GM12878 (cell line): ENCODE data around the gene GDNF. TPM values are rescaled to one million over a fixed set of nuclear protein-coding genes. Genes with fewer than 3 reads are reported as not detected.

Source experiments
- ATAC-seq: fragments of 200-7000 bp; cut with Tn5 transposase; 3 replicates; pipeline ENCODE4 v1.9.1; 2020; ENCODE audit warnings: mild to moderate bottlenecking, moderate library complexity
- BruUV-seq: library from RNA; stranded (reverse); fragments of 400-500 nt; replicated peaks from 2 replicates; lab custom pipeline; 2021; lab: Mats Ljungman, UMichigan
- CTCF ChIA-PET: fragments of 300-600 bp; sonication (Branson Sonifier 250); formaldehyde crosslinking; extraction: SDS; loops from one replicate; lab custom pipeline; 2021; ENCODE audit warnings: inconsistent platforms; lab: Yijun Ruan, JAX
- POLR2A ChIA-PET: fragments of 350-600 bp; formaldehyde crosslinking; extraction: SDS; loops from one replicate; lab custom pipeline; 2021; ENCODE audit warnings: inconsistent platforms; lab: Charles Lee
- RAD21 ChIA-PET: fragments of 300-600 bp; sonication (Branson Sonifier 250); formaldehyde crosslinking; loops from one replicate; lab custom pipeline; 2023; ENCODE audit warnings: antibody characterized with exemption; ENCODE audit not compliant: unreplicated experiment; lab: Charles Lee
- SMC1A ChIA-PET: fragments of 300-600 bp; sonication (Branson Sonifier 250); formaldehyde crosslinking; loops from one replicate; lab custom pipeline; 2023; ENCODE audit not compliant: unreplicated experiment, uncharacterized antibody; lab: Charles Lee
- DNase-seq: peaks from one replicate; pipeline ENCODE4 v3.0.0-alpha.2; 2011; ENCODE audit warnings: low read depth, low spot score
- FAIRE-seq: peaks from 3 replicates; lab custom pipeline; 2011; peaks lifted over from hg19 to GRCh38; lab: Jason Lieb, UNC
- H2AFZ ChIP-seq: 2 replicates; pipeline ENCODE4 v1.6.0; 2011; ENCODE audit warnings: low read depth, low read length, control low read depth; ENCODE audit not compliant: control insufficient read depth
- H3K27ac ChIP-seq: 2 replicates; pipeline ENCODE4 v1.5.1; 2011; ENCODE audit warnings: control low read depth; ENCODE audit not compliant: control insufficient read depth, insufficient read depth
- H3K27me3 ChIP-seq, 2 experiments: replicated peaks in 1 of 2; 2 replicates each; pipeline versions ENCODE4 v1.6.0 to v1.6.1; 2011; ENCODE audit warnings: low read length in 1 of 2; ENCODE audit not compliant: control insufficient read depth in 2 of 2, insufficient read depth in 2 of 2
- H3K36me3 ChIP-seq, 2 experiments: 2 replicates each; pipeline ENCODE4 v1.5.1; 2011; ENCODE audit warnings: low read length in 1 of 2; ENCODE audit not compliant: control insufficient read depth in 2 of 2, insufficient read depth in 2 of 2
- H3K4me1 ChIP-seq: 2 replicates; pipeline ENCODE4 v1.6.1; 2011; ENCODE audit warnings: mild to moderate bottlenecking, low read length, moderate library complexity, mixed read lengths; ENCODE audit not compliant: control insufficient read depth, insufficient read depth
- H3K4me2 ChIP-seq: 2 replicates; pipeline ENCODE4 v1.6.0; 2011; ENCODE audit warnings: control low read depth; ENCODE audit not compliant: control insufficient read depth, insufficient read depth
- H3K4me3 ChIP-seq: fragments of 200-600 bp; sonication (generic); 2 replicates; pipeline ENCODE4 v1.5.1; 2016
- H3K79me2 ChIP-seq: 2 replicates; pipeline ENCODE4 v1.6.0; 2011; ENCODE audit warnings: low read length; ENCODE audit not compliant: control insufficient read depth, insufficient read depth
- H3K9ac ChIP-seq: 2 replicates; pipeline ENCODE4 v1.8.0; 2011; ENCODE audit warnings: low read length, control low read depth, mixed read lengths; ENCODE audit not compliant: control insufficient read depth, insufficient read depth
- H3K9me3 ChIP-seq: replicated peaks from 3 replicates; pipeline ENCODE4 v1.5.1; 2011; ENCODE audit warnings: mild to moderate bottlenecking, low read length; ENCODE audit not compliant: control insufficient read depth, insufficient read depth
- H4K20me1 ChIP-seq: 2 replicates; pipeline ENCODE4 v1.6.0; 2011; ENCODE audit not compliant: control insufficient read depth, insufficient read depth
- BCL11A ChIP-seq: IDR thresholded peaks from 2 replicates; pipeline ENCODE4 v1.6.1; 2011; ENCODE audit warnings: low read depth, low read length
- BRCA1 ChIP-seq: IDR thresholded peaks from 2 replicates; pipeline ENCODE4 v1.6.1; 2011; ENCODE audit warnings: low read depth, low read length, improper control_type of control experiment
- CEBPB ChIP-seq, 2 experiments: fragments of 150-350 bp in 1 of 2; IDR thresholded peaks; 2 replicates each; pipeline ENCODE4 v1.6.1; 2012 to 2014; ENCODE audit warnings: low read depth in 2 of 2, low read length in 2 of 2, borderline replicate concordance in 1 of 2, inconsistent platforms in 1 of 2
- CREB1 ChIP-seq: IDR thresholded peaks from 2 replicates; pipeline ENCODE4 v1.6.1; 2012; ENCODE audit warnings: low read depth, mild to moderate bottlenecking, inconsistent platforms
- EP300 ChIP-seq, 2 experiments: fragments of 150-350 bp in 1 of 2; IDR thresholded peaks; 2 replicates each; pipeline ENCODE4 v1.6.1; 2011 to 2012; ENCODE audit warnings: low read depth in 2 of 2, low read length in 2 of 2, borderline replicate concordance in 1 of 2, improper control_type of control experiment in 1 of 2, inconsistent platforms in 1 of 2; ENCODE audit not compliant: control insufficient read depth in 1 of 2
- GATAD2B ChIP-seq: fragments of 450-650 bp; conservative IDR thresholded peaks from 2 replicates; pipeline ENCODE4 v1.6.1; 2017; ENCODE audit warnings: low read depth, mild to moderate bottlenecking, moderate library complexity
- HDGF ChIP-seq: fragments of 450-650 bp; IDR thresholded peaks from 2 replicates; pipeline ENCODE4 v1.6.1; 2016; ENCODE audit warnings: antibody characterized with exemption
- IRF4 ChIP-seq: IDR thresholded peaks from 2 replicates; pipeline ENCODE4 v1.6.1; 2011; ENCODE audit warnings: low read depth, low read length
- NRF1 ChIP-seq: conservative IDR thresholded peaks from 2 replicates; pipeline ENCODE4 v1.6.1; 2011; ENCODE audit warnings: mild to moderate bottlenecking, low read depth, low read length, improper control_type of control experiment
- PAX8 ChIP-seq: fragments of 450-650 bp; IDR thresholded peaks from 2 replicates; pipeline ENCODE4 v1.6.1; 2017; ENCODE audit warnings: mild to moderate bottlenecking, moderate library complexity
- RCOR1 ChIP-seq: conservative IDR thresholded peaks from 2 replicates; pipeline ENCODE4 v1.6.1; 2012; ENCODE audit warnings: low read depth, low read length, improper control_type of control experiment
- RUNX3 ChIP-seq: IDR thresholded peaks from 2 replicates; pipeline ENCODE4 v1.6.1; 2012; ENCODE audit warnings: low read length, inconsistent platforms
- SMAD5 ChIP-seq: IDR thresholded peaks from 2 replicates; pipeline ENCODE4 v1.6.1; 2016; ENCODE audit warnings: antibody characterized with exemption, low read depth
- SREBF1 ChIP-seq: IDR thresholded peaks from 2 replicates; pipeline ENCODE4 v1.6.1; 2012; ENCODE audit warnings: mild to moderate bottlenecking, low read length
- ZNF217 ChIP-seq: fragments of 450-650 bp; IDR thresholded peaks from 2 replicates; pipeline ENCODE4 v1.6.1; 2017; ENCODE audit warnings: antibody characterized with exemption, mild to moderate bottlenecking
- whole genome bisulfite sequencing: methylation state at CpG from one replicate; pipeline ENCODE4 v1.1.6; 2016; ENCODE audit warnings: low lambda C conversion rate; ENCODE audit not compliant: insufficient replicate concordance, insufficient coverage; ENCODE audit errors: missing lambda C conversion rate; 5-methylcytosine and 5-hydroxymethylcytosine counted together
- in situ Hi-C: fragments of 300-500 bp; cut with MboI; formaldehyde crosslinking; loops from 9 replicates; pipeline ENCODE4 v1.14.3; 2018; ENCODE audit warnings: mixed read lengths
- intact Hi-C: fragments of 100-400 bp; cut with micrococcal nuclease; formaldehyde crosslinking; loops from one replicate; pipeline ENCODE4 v1.14.2; 2022; ENCODE audit not compliant: unreplicated experiment
- polyA plus RNA-seq, 11 experiments: library from polyadenylated mRNA; depleted of rRNA in 4 of 11; unstranded in 6 of 11; stranded (reverse) in 5 of 11; fragments of >200 nt; fragmentation: Nextera tagmentation in 4 of 11; fragmentation: Illumina TruSeq in 1 of 11; extraction: Ambion mirVana in 4 of 11; extraction: Trizol in 1 of 11; gene quantifications; 1 replicate in 1 of 11; 2 replicates in 10 of 11; pipeline versions ENCODE4 v1.2.1 to v1.2.3, GENCODE V29; 2011 to 2016; ENCODE audit warnings: inconsistent platforms in 2 of 11, missing spikeins in 2 of 11, low read depth in 1 of 11
- total RNA-seq, 4 experiments: library from RNA; depleted of rRNA in 3 of 4; stranded (reverse); fragments of >200 nt in 3 of 4; fragmentation: Illumina TruSeq in 1 of 4; extraction: Trizol in 1 of 4; gene quantifications; 2 replicates each; pipeline versions ENCODE4 v1.2.1 to v1.2.3, GENCODE V29; 2013 to 2021
- TF ChIP-seq, protein P1 (sequence below): fragments of 150-350 bp; IDR thresholded peaks from 2 replicates; pipeline ENCODE4 v1.6.1; 2014; ENCODE audit warnings: mild to moderate bottlenecking, low read depth, low read length

The GDNF gene
- total and polyA plus RNA-seq, 10 of the 15 experiments (the other 5 are each of a cell fraction or from before 2014, with no cell fraction given) = not detected

DNA sequence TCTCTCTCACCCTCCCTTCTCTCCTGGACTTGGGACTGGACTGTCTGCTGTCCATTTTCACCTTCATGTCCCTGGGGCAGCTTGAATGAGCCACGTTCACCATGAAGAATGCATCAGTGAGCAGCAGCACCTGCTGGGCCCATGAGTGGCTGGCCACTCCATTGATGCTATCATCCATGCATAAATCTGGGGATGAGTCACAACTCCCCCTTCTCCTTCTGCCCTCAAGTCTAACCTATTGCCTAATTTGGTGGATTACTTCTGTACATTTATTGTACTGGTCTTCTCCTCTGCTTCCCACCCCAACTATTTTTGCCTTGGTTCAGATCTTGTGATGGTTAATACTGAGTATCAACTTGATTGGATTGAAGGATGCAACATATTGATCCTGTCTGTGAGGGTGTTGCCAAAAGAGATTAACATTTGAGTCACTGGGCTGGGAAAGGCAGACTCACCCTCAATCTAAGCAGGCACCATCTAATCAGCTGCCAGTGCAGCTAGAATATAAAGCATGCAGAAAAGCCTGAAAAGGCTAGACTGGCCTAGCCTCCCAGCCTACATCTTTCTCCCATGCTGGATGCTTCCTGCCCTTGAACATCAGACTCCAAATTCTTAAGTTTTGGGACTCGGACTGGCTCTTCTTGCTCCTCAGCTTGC is 46.7 kb downstream of the GDNF start:
- FAIRE-seq = no peak
- no peak overlapping the region for H2AFZ ChIP-seq
- no peak for DNase-seq
- ATAC-seq = no peak
- no peak overlapping the region for H3K27ac ChIP-seq
- ChIA-PET SMC1A (no interaction called here), CTCF (no interaction called here), RAD21 (no interaction called here), POLR2A (no interaction called here)
- no peaks in the 10 kb centered on the region for H4K20me1 ChIP-seq
- H3K9ac ChIP-seq = no peak overlapping the region
- no peaks in the 10 kb centered on the region for H3K36me3 ChIP-seq
- intact Hi-C loops = no loop called here
- in situ Hi-C loops = no loop called here
- no peak overlapping the region for H3K4me3 ChIP-seq
- no peaks in the 10 kb centered on the region for H3K4me1 ChIP-seq
- no peaks in the 10 kb centered on the region; the same call in 2 of the 3 replicates for H3K9me3 ChIP-seq
- BruUV-seq = no TSS peak
- no peaks in the 10 kb centered on the region for H3K27me3 ChIP-seq
- no peak for TF ChIP-seq BRCA1
- no peaks in the 10 kb centered on the region for H3K79me2 ChIP-seq
- no peak overlapping the region for H3K4me2 ChIP-seq
- whole genome bisulfite sequencing = 0% methylated on average over 2 of the region's 2 CpGs

DNA sequence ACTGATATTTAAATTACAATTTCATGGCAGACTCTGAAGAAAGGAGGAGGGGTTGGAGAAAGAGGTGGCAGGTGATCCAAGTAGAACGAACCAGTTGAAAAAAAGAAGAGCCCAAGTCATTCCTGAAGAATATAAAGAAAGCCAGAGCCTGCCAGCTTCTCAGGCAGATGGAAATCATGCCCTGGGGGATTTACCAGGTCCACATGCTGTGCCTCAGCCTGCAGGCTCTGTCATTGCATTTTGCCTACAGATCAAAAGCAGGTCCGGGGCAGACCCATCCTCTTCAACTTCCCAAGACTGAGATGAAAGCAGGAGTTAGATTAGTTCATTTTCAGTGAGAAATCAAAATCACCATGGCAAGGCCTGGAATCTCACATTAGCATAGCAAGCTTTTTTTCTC is 48.5 kb downstream of the GDNF start:
- intact Hi-C loops (no loop called here), in situ Hi-C loops (no loop called here)
- POLR2A ChIA-PET = no interaction called here
- SMC1A ChIA-PET = no interaction called here
- Histone ChIP-seq H3K36me3 (no peaks in the 10 kb centered on the region), H3K4me3 (no peak overlapping the region), H3K4me2 (no peak overlapping the region), H2AFZ (no peak overlapping the region), H3K27ac (no peak overlapping the region), H3K9me3 (no peaks in the 10 kb centered on the region; the same call in 2 of the 3 replicates), H4K20me1 (no peaks in the 10 kb centered on the region), H3K27me3 (no peaks in the 10 kb centered on the region), H3K79me2 (no peaks in the 10 kb centered on the region), H3K9ac (no peak overlapping the region), H3K4me1 (no peaks in the 10 kb centered on the region)
- no TSS peak for BruUV-seq
- CTCF ChIA-PET = no interaction called here
- ATAC-seq (no peak), FAIRE-seq (no peak), DNase-seq (no peak)
- TF ChIP-seq NRF1 = no peak
- TF ChIP-seq GATAD2B = no peak
- no peak for TF ChIP-seq BCL11A
- no peak for TF ChIP-seq RCOR1
- no peak for TF ChIP-seq ZNF217
- TF ChIP-seq SMAD5 = no peak
- TF ChIP-seq, protein P1, sequence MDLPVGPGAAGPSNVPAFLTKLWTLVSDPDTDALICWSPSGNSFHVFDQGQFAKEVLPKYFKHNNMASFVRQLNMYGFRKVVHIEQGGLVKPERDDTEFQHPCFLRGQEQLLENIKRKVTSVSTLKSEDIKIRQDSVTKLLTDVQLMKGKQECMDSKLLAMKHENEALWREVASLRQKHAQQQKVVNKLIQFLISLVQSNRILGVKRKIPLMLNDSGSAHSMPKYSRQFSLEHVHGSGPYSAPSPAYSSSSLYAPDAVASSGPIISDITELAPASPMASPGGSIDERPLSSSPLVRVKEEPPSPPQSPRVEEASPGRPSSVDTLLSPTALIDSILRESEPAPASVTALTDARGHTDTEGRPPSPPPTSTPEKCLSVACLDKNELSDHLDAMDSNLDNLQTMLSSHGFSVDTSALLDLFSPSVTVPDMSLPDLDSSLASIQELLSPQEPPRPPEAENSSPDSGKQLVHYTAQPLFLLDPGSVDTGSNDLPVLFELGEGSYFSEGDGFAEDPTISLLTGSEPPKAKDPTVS = no peak
- TF ChIP-seq CREB1 = no peak
- TF ChIP-seq CEBPB (IDR thresholded peaks at IDR 0.05; ENCODE audit: borderline replicate concordance in 1 of 2, low read depth in 2 of 2, low read length in 2 of 2) = no peak
- no peak for TF ChIP-seq PAX8
- no peak for TF ChIP-seq EP300 (IDR thresholded peaks at IDR 0.05; ENCODE audit: borderline replicate concordance in 1 of 2, control insufficient read depth in 1 of 2, low read depth in 2 of 2, low read length in 2 of 2)
- no peak for TF ChIP-seq RUNX3
- TF ChIP-seq HDGF = no peak
- no peak for TF ChIP-seq IRF4
- no peak for TF ChIP-seq SREBF1
- 0% methylated on average over 2 of the region's 2 CpGs for WGBS
- RAD21 ChIA-PET = no interaction called here
